ENCODE measurements around the gene PDE6C. TPM values are rescaled to one million over a fixed set of nuclear protein-coding genes. Genes with fewer than 3 reads are reported as not detected.

PDE6C gene
- total RNA-seq, 5 donors from 2014 or later (not counting 1 experiment from before 2014, with no cell fraction given) = not detected

DNA sequence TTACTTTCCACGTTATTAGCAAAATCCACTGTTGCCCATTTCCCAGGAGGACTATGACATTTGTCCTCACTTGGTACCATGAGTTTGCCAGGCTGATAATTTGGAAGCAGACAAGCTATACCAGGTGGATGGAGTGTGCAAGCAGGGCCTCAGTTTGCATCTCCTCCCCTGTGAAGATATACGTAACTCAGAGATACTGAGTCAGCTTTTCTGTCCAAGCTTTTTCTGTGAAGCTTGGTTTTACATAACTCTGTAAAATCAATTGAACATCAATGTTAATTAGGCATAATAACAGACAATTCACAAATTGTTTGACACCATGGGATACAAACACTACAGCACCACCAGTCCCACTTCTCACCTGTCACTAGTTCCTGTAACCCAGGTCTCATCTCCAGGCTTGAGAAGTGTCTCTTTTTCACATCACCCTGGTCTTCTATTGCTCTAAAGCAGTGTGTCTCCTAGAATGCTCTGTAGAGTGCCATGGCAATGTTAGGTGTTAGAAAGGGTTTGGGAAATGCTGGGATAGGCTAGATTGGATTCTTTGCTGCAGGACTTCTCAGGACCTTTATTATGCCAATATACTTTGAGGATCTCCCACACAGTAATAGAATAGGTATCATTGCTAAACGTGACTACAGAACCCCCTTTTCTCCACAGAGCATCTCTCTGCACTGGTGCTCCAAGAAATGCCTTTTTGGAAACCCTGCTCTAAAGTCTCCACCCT lies 32.2 kb upstream of the PDE6C start:
- Mint-ChIP-seq H3K27ac (no peak overlapping the region), H3K4me1 (no peaks in the 10 kb centered on the region), H3K9me3 (peaks cover 4 to 13% (median 9%) of the 10 kb centered on the region in 3 donors), H3K4me3 (no peak overlapping the region), H3K36me3 (no peaks in the 10 kb centered on the region), H3K27me3 (peaks cover 12 to 16% of the 10 kb centered on the region in 2 donors)
- Histone ChIP-seq H3K4me1 (ENCODE audit: control insufficient read depth in 1 of 2, extremely low read depth in 1 of 2, insufficient read depth in 2 of 2, low read length in 2 of 2) (no peaks in the 10 kb centered on the region), H3K27me3 (replicated peaks in 1 of 2; ENCODE audit: control insufficient read depth in 2 of 2, extremely low read depth in 1 of 2, insufficient read depth in 2 of 2, low read length in 1 of 2) (peaks cover 0 to 18% of the 10 kb centered on the region in 2 experiments), H3K9me3 (no peaks in the 10 kb centered on the region), H3K27ac (ENCODE audit: low read length) (no peak overlapping the region), H3K4me3 (ENCODE audit: control insufficient read depth in 1 of 2, extremely low read depth in 1 of 2, low read length in 1 of 2) (no peak overlapping the region), H3K36me3 (ENCODE audit: control insufficient read depth in 2 of 2, extremely low read depth in 1 of 2, insufficient read depth in 1 of 2, low read length in 1 of 2) (no peaks in the 10 kb centered on the region)
- POLR2A ChIA-PET = no interaction called here
- DNase-seq (no peak), ATAC-seq (replicated peaks in 1 of 4) (no peak)
- CTCF ChIA-PET = no interaction called here
- WGBS (ENCODE audit: insufficient coverage) = 67% methylated on average over 1 of the region's 3 CpGs

DNA sequence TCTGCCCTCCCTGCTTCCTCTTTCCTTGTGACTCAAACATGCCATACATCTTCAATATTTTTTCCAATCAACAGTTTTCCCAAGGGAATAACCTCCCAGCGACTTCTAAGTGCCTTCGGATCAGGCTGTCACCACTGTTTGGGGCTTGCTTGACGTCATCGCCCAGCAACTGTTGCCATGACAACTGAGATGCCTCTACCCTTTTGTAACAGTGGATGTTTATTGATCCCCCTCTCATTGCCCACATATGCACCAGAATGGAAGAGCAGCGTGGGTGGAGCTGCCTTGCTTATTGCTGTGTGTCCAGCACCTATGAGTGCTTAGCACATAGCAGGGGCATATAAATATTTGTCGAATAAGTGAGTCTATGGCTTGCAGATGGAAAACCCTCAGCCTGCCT lies 31.5 kb upstream of the PDE6C start:
- Histone ChIP-seq H3K9me3 (no peaks in the 10 kb centered on the region), H3K27me3 (replicated peaks in 1 of 2; ENCODE audit: control insufficient read depth in 2 of 2, extremely low read depth in 1 of 2, insufficient read depth in 2 of 2, low read length in 1 of 2) (peaks cover 0 to 18% of the 10 kb centered on the region in 2 experiments), H3K4me1 (ENCODE audit: control insufficient read depth in 1 of 2, extremely low read depth in 1 of 2, insufficient read depth in 2 of 2, low read length in 2 of 2) (no peaks in the 10 kb centered on the region), H3K4me3 (ENCODE audit: control insufficient read depth in 1 of 2, extremely low read depth in 1 of 2, low read length in 1 of 2) (no peak overlapping the region), H3K27ac (ENCODE audit: low read length) (no peak overlapping the region), H3K36me3 (ENCODE audit: control insufficient read depth in 2 of 2, extremely low read depth in 1 of 2, insufficient read depth in 1 of 2, low read length in 1 of 2) (no peaks in the 10 kb centered on the region)
- DNase-seq (no peak), ATAC-seq (replicated peaks in 1 of 4) (no peak)
- H3K9me3 Mint-ChIP-seq = peaks cover 4 to 13% (median 9%) of the 10 kb centered on the region in 3 donors
- H3K27me3 Mint-ChIP-seq = peaks cover 12 to 16% of the 10 kb centered on the region in 2 donors
- no peaks in the 10 kb centered on the region for H3K4me1 Mint-ChIP-seq
- WGBS (ENCODE audit: insufficient coverage) = 75% methylated on average over 3 of the region's 6 CpGs
- H3K27ac Mint-ChIP-seq = no peak overlapping the region
- no peak overlapping the region for H3K4me3 Mint-ChIP-seq
- ChIA-PET POLR2A (no interaction called here), CTCF (no interaction called here)
- H3K36me3 Mint-ChIP-seq = no peaks in the 10 kb centered on the region

DNA sequence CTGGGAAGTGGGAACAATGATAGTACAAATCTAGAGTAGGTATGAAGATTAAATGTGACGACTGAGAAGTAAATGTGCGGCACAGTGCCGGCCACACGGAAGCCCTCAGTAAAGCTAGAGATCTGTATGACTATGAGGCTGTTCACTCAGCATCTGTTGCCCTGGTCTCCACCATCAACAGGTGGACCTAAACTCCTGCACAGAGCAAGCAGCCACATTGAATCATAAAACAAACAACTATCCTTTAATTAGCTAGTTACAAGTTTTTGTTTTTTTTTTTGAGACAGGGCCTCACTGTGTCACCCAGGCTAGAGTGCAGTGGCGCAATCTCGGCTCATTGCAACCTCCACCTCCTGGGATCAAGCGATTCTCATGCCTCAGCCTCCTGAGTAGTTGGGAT lies 27.9 kb upstream of the PDE6C start:
- DNase-seq = no peak
- CTCF ChIA-PET = no interaction called here
- H3K4me1 Mint-ChIP-seq = no peaks in the 10 kb centered on the region
- H3K9me3 Mint-ChIP-seq = peaks cover 3 to 10% (median 7%) of the 10 kb centered on the region in 3 donors
- no peaks in the 10 kb centered on the region for H3K36me3 Mint-ChIP-seq
- Histone ChIP-seq H3K27me3 (replicated peaks in 1 of 2; ENCODE audit: control insufficient read depth in 2 of 2, extremely low read depth in 1 of 2, insufficient read depth in 2 of 2, low read length in 1 of 2) (peaks cover 0 to 20% of the 10 kb centered on the region in 2 experiments), H3K36me3 (ENCODE audit: control insufficient read depth in 2 of 2, extremely low read depth in 1 of 2, insufficient read depth in 1 of 2, low read length in 1 of 2) (no peaks in the 10 kb centered on the region), H3K4me1 (ENCODE audit: control insufficient read depth in 1 of 2, extremely low read depth in 1 of 2, insufficient read depth in 2 of 2, low read length in 2 of 2) (no peaks in the 10 kb centered on the region), H3K4me3 (ENCODE audit: control insufficient read depth in 1 of 2, extremely low read depth in 1 of 2, low read length in 1 of 2) (no peak overlapping the region), H3K9me3 (no peaks in the 10 kb centered on the region), H3K27ac (ENCODE audit: low read length) (no peak overlapping the region)
- WGBS (ENCODE audit: insufficient coverage) = no CpG with 5 or more reads among the region's 7 CpGs
- POLR2A ChIA-PET = no interaction called here
- H3K27ac Mint-ChIP-seq = no peak overlapping the region
- H3K4me3 Mint-ChIP-seq = no peak overlapping the region
- ATAC-seq (replicated peaks in 1 of 4) = no peak
- peaks cover 15 to 21% of the 10 kb centered on the region in 2 donors for H3K27me3 Mint-ChIP-seq

DNA sequence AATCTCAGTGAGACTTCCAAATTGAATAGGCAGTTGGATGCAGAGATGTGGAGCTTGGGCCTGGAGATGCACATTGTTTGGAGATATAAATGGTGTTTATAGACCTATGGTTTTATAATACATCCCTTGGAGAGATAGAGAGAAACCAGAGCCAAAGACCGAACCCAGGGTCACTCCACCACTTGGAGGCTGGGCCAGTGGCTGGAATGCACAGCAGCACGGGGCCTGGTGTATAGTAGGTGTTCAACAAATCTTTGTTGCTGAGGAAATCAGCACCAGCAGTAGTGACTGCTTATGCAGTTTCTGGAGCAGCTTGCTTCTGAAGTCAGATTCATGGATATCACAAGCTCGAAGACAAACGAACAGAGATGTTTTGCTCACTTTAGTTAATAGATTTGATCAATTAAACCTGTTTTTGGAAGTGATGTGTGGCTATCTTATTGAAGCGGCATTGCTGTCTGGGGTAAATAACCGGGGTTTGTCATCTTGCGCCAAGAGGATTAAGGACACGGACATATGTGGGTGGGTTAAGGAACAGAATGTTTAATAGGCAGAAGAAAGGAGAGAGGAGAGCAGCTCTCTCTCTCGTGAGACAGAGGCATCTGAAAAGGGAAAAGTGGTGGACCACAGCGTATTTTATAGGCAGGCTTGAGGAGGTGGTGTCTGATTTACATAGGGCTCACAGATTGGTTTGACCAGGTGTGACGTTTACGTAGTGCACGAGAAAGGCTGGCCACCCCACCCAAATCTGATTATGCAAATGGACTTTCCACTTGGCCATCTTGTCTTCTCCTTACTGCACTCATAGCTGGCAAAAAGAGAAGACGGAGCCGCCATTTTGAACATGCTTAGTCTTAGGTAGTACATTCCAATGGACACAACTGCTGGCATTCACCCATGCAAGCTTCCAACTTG lies 22.4 kb upstream of the PDE6C start:
- ATAC-seq (replicated peaks in 1 of 4) = no peak
- CTCF ChIA-PET = interaction anchor here in 1 of 2 donors (0.5 kb wide), 1 partner anchor 26 kb away, joined by 3 read pairs; no protein-coding TSS in a partner anchor
- no peaks in the 10 kb centered on the region for H3K4me1 Mint-ChIP-seq

DNA sequence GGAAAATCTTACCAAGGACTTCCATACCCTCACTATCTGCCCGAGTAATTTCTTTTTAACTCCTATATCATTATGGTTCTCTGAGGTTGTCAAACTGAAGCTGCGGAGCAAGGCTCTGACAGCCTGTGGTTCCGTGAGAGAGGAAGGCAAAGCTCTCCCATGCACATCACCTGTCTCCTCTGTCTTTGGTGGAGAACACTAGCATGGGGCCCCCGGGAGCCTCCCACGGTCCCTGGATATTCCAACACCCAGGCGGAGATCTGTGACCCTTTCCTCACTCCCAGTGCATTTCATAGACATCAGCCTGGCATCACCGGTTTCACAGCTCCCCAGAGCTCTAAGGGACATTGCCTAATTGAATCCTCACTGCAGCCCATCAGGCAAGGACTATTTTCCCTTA lies 21.7 kb upstream of the PDE6C start:
- POLR2A ChIA-PET = no interaction called here
- ATAC-seq (replicated peaks in 1 of 4) (no peak), DNase-seq (no peak)
- Mint-ChIP-seq H3K36me3 (no peaks in the 10 kb centered on the region), H3K4me1 (no peaks in the 10 kb centered on the region), H3K9me3 (no peaks in the 10 kb centered on the region), H3K27ac (no peak overlapping the region), H3K27me3 (peaks cover 6 to 21% of the 10 kb centered on the region in 2 donors), H3K4me3 (no peak overlapping the region)
- H3K9me3 ChIP-seq = no peaks in the 10 kb centered on the region
- no peaks in the 10 kb centered on the region for H3K4me1 ChIP-seq (ENCODE audit: control insufficient read depth in 1 of 2, extremely low read depth in 1 of 2, insufficient read depth in 2 of 2, low read length in 2 of 2)
- H3K27me3 ChIP-seq (replicated peaks in 1 of 2; ENCODE audit: control insufficient read depth in 2 of 2, extremely low read depth in 1 of 2, insufficient read depth in 2 of 2, low read length in 1 of 2) = peaks cover 0 to 14% of the 10 kb centered on the region in 2 experiments
- H3K36me3 ChIP-seq (ENCODE audit: control insufficient read depth in 2 of 2, extremely low read depth in 1 of 2, insufficient read depth in 1 of 2, low read length in 1 of 2) = no peaks in the 10 kb centered on the region
- WGBS (ENCODE audit: insufficient coverage) = 78% methylated on average over 5 of the region's 7 CpGs
- CTCF ChIA-PET = no interaction called here
- H3K4me3 ChIP-seq (ENCODE audit: control insufficient read depth in 1 of 2, extremely low read depth in 1 of 2, low read length in 1 of 2) = no peak overlapping the region
- H3K27ac ChIP-seq (ENCODE audit: low read length) = no peak overlapping the region

More for the DNA sequence above, 22.4 kb upstream of the PDE6C start:
- Mint-ChIP-seq H3K4me3 (no peak overlapping the region), H3K27ac (no peak overlapping the region), H3K9me3 (no peaks in the 10 kb centered on the region), H3K27me3 (peaks cover 6 to 17% of the 10 kb centered on the region in 2 donors), H3K36me3 (no peaks in the 10 kb centered on the region)
- WGBS (ENCODE audit: insufficient coverage) = 78% methylated on average over 11 of the region's 15 CpGs
- Histone ChIP-seq H3K4me3 (ENCODE audit: control insufficient read depth in 1 of 2, extremely low read depth in 1 of 2, low read length in 1 of 2) (no peak overlapping the region), H3K9me3 (no peaks in the 10 kb centered on the region), H3K36me3 (ENCODE audit: control insufficient read depth in 2 of 2, extremely low read depth in 1 of 2, insufficient read depth in 1 of 2, low read length in 1 of 2) (no peaks in the 10 kb centered on the region), H3K4me1 (ENCODE audit: control insufficient read depth in 1 of 2, extremely low read depth in 1 of 2, insufficient read depth in 2 of 2, low read length in 2 of 2) (no peaks in the 10 kb centered on the region), H3K27ac (ENCODE audit: low read length) (no peak overlapping the region), H3K27me3 (replicated peaks in 1 of 2; ENCODE audit: control insufficient read depth in 2 of 2, extremely low read depth in 1 of 2, insufficient read depth in 2 of 2, low read length in 1 of 2) (peaks cover 0 to 14% of the 10 kb centered on the region in 2 experiments)
- POLR2A ChIA-PET = no interaction called here
- no peak for DNase-seq

DNA sequence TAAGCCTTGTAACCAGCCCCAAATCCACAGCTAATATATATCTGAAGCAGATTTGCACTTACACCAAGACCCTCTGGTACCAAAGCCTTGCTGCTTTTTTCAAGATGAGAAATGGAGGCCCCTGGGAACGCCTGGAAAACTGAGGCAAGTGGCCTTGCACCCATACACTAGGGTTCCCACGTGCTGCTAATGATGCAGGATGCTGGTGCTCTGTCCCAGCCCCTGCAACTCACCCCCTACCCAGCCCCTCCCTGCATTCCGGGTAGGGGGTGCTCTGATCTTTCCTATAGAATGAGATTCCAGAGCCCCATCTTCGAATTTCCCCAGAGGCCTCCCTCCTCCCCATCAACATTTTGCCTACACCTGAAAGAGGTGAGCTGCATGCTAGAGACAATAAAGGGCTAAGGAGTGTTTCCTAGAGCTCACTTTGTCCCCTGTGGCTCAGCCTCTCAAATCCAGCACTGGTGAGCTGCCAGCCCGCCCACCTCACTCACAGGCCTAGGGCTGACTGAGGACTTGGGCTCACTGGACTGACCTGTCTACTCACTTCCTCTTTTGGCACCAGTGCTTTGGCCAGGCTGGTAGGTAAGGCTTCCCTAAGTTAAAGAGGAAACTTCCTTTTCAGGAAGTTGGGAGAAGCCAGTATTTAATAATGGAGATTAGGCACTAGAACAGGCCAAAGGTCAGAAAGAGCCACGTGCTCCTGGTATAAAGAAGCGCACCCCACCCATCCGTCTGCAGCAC lies 21.1 kb upstream of the PDE6C start:
- 75% methylated on average over 2 of the region's 8 CpGs for WGBS (ENCODE audit: insufficient coverage)
- CTCF ChIA-PET = no interaction called here

More for the DNA sequence above, 21.1 kb upstream of the PDE6C start:
- H3K4me3 ChIP-seq (ENCODE audit: control insufficient read depth in 1 of 2, extremely low read depth in 1 of 2, low read length in 1 of 2) = no peak overlapping the region
- ATAC-seq (replicated peaks in 1 of 4) (no peak), DNase-seq (no peak)
- Mint-ChIP-seq H3K27ac (no peak overlapping the region), H3K4me1 (no peaks in the 10 kb centered on the region), H3K4me3 (no peak overlapping the region), H3K36me3 (no peaks in the 10 kb centered on the region), H3K27me3 (peaks cover 6 to 21% of the 10 kb centered on the region in 2 donors), H3K9me3 (no peaks in the 10 kb centered on the region)
- POLR2A ChIA-PET = no interaction called here
- H3K9me3 ChIP-seq = no peaks in the 10 kb centered on the region
- peaks cover 0 to 14% of the 10 kb centered on the region in 2 experiments for H3K27me3 ChIP-seq (replicated peaks in 1 of 2; ENCODE audit: control insufficient read depth in 2 of 2, extremely low read depth in 1 of 2, insufficient read depth in 2 of 2, low read length in 1 of 2)
- H3K36me3 ChIP-seq (ENCODE audit: control insufficient read depth in 2 of 2, extremely low read depth in 1 of 2, insufficient read depth in 1 of 2, low read length in 1 of 2) = no peaks in the 10 kb centered on the region
- no peaks in the 10 kb centered on the region for H3K4me1 ChIP-seq (ENCODE audit: control insufficient read depth in 1 of 2, extremely low read depth in 1 of 2, insufficient read depth in 2 of 2, low read length in 2 of 2)
- no peak overlapping the region for H3K27ac ChIP-seq (ENCODE audit: low read length)
